GM21528 (cell line): ENCODE data around the gene BMF.
"Not testable (repeated sequence)": the region's sequence is repeated elsewhere in the genome, so short reads cannot be mapped to it uniquely, and the experiment has no call there.

Source experiments
- ATAC-seq: cut with Tn5 transposase; IDR thresholded peaks from one replicate; pipeline ENCODE4 v1.9.1; 2021; ENCODE audit warnings: mild to moderate bottlenecking, moderate library complexity; ENCODE audit not compliant: unreplicated experiment, low FRiP score

BMF gene

DNA sequence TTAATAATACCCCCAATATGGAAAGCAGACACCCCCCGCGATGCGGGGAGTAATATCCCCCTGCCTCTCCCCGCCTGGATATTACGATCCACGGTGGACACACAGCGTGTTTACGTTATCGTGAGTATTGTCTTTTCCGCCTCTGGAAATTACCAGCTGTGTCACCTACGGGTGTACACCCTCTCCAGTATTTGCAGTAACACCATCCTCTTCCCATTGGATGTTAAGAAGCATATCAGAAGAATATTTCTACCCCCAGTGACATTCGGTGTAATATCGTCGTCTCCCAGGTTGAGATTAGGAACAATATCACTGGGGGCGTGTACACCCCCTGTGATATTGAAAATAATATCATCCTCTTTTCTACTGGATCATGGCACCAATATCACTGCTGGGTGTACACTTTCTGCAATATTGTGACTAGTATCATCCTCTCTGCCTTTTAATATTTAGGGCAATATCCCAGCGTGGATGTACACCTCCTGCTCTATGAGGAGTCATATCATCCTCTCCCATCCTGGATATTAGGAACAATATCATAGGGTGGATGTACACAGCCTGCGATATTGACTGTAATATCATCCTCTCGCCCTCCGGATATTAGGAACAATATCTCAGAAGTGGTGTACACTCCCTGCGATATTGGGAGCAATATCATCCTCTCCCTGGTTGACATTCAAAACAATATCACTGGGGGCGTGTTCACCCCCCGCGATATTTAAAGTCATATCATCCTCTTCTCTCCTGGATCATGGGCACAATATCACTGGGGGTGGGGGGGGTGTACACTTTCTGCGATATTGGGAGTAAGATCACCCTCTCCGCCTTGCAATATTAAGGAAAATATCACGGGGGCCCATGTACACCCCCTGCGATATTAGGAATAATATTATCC, 20.3 kb upstream of the BMF start:
- ATAC-seq = no peak

DNA sequence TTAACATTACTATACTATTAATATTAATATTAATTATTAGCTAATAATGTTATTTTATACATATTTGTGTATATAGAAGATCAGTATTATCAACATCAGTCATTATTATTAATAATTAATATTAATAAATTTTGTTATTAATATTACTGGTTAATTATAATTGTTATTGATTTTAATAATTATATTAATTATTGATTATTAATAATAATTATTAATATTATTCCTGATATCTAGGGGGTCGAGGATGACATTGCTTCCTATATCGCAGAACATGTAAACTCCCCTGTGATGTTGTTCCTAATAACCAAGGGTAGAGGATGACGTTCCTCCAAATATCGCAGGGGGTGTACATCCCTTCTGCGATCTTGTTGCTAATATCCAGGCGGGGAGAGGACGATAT, 17.3 kb upstream of the BMF start:
- no peak for ATAC-seq

DNA sequence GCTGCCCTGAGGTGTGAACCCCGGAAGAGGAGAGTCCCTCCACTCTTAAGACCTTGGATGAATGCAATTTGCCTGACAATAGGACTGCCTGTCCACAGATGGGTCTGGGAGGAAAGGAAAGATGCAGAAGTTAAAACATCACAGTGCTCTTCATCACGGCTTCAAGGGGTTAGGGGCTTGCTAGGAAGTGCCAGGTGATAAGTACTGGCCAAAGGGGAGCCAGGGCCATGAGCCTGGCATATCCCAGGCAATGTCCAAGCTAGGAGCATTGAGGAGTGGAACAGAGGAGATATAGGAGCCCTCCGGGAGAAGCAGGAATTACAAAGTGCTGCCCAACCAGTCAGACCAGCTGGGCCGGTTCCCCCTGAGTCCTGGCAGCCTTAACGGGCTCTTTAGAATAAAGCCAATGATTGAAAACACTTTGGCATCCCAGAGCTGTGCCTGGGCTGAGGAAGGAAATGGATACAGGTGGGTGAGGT, 16.2 kb upstream of the BMF start:
- ATAC-seq = not testable (repeated sequence)

DNA sequence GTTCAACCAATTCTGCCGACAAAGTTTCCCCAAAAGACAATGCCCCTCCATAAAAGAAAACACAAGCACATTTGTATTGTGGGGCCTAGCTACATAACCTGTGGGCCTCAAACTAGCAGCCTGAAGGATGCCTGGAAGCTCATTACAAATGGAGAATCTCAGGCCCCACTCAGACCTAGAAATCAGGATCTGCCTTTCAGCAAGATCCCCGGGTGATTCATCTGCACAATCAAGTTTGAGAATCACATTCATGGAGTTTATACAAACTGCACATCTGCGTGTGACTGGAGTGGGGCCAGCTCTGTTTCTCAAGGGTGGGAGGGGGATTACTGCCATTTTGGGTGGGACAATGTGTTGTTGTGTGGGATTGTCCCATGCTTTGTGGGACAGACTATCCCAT, 15.7 kb upstream of the BMF start:
- not testable (repeated sequence) for ATAC-seq

DNA sequence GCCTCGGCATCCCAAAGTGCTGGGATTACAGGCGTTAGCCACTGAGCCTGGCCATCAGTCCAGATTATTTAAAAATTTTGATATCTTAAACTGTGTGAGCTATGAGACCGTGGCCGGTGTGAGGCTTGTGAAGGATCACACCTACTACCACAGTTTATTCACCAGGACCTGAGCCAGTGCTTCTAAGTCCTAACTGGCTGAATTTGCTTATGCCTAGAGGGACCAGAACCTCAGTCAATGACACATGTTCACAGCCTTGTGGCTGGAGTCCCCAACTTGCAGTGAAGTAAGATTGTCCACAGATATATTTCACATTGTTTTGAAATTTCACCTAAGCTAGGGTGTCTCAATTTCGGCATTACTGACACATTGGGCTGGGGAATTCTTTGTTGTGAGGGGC, 15.2 kb upstream of the BMF start:
- not testable (repeated sequence) for ATAC-seq

DNA sequence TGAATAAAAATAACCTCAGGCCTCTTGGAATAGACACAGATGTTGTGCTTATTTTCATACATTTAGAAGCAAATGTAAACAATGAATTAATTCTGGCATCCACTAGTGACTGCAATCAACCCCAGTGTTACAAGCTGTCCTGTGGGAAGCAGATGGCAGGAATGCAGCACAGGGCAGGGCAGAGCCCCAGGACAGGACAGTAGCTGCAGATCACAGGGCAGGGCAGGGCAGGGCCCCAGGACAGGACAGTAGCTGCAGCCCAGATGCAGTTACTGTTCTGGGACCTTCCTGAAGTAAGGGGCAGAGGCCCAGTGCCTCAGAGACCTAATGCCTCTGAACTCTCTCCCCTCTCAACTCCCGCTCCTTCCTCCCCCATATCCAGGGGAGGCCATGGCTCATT, 14.3 kb upstream of the BMF start:
- ATAC-seq = not testable (repeated sequence)

DNA sequence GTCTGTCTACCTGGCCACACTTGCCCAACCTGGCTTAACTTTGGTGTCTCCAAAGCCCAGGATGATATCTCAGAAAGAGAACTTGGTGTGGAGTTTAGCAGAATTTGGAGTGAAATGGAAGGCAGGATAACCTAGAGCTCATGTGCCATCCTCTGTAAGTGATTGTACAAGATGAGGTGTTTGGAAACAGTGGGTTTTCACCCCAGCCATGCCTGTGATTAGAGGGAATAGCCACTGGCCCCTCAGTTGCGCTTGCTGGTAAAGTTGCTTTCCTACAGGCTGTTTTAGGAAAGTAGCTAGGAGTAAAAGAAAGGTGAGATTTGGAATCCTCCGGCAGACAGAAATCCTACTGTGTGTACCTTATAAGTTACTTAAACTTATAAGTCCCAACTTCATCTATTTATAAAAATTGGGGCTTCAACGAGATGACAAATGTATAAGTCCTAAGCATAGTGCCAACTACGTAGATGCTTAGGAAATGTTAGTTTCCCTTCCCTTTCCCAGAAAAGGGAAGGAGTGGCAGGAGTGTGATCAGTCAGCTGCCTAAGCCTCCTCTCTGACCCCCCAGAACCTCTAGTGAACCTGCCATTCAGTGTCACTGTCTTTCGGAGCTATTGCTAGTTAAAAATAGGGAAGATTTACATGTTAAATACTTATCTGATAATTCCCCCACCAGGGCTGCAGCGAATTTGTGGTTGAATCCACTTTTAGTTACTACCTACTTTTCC, 13.4 kb upstream of the BMF start:
- ATAC-seq = no peak

DNA sequence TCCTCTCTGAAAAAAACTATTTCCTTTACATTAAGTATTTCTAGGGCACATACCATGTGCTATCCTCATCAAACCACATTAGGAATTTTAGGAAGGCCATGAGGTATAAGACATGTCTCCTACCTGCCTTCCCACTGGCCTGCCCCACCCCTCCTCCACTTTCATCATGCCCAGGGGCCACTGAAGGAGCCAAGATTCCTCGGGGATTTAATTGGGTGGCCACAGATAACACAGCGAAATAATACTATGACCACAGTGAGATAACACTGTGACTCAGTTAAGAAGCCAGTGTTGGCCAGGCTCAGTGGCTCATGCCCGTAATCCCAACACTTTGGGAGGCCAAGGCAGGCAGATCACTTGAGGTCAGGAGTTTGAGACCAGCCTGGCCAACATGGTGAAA, 9.8 kb upstream of the BMF start:
- no peak for ATAC-seq

DNA sequence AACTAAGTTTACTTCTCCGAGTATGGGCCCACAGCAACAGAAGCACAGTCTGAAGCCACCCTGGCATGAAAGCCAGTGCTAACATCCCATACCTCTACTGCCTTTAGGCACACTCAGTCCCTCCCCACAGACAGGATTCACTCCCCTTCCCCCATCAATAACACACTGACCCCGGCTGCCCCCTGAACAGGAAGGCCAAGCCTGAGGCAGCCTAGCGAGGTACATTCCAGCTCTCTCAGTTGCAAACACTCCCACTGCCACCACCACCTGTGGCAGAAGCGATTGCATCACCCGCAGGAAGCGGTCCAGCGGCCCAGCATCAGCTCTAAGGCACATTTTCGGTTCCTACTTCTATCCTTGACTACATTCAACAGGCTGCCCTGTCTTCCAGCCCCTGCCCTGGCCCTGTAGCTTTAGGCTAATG, 7.0 kb upstream of the BMF start:
- ATAC-seq = peak; percentile 89

DNA sequence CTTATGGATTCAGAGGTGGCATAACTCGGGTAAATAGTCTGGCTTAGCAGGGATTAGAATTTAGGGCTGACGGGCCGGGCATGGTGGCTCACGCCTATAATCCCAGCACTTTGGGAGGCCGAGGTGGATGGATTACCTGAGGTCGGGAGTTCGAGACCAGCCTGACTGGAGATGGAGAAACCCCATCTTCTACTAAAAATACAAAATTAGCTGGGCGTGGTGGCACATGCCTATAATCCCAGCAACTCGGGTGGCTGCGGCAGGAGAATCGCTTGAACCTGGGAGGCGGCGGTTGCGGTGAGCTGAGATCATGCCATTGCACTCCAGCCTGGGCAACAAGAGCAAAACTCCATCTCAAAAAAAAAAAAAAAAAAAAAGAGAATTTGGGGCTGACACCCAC, 6.4 kb upstream of the BMF start:
- not testable (repeated sequence) for ATAC-seq

DNA sequence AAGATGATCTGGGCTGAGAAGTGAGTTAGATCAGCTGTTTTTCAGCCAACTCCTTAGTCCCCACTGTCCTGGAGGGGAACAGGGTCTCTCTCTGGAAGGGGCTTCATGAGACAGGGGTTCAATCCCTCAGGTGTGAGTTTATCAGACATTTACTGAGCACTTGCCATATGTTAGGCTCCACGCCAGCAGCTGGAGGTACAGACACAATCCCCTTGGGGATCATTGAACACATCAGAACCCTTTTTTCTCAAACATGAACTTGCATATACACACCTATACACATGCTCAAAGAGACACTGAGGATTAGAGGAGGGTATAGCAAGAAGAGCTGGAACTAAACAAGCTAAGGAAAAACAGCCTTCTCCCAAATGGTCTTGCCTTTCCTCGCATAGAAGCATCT, 5.5 kb upstream of the BMF start:
- no peak for ATAC-seq

DNA sequence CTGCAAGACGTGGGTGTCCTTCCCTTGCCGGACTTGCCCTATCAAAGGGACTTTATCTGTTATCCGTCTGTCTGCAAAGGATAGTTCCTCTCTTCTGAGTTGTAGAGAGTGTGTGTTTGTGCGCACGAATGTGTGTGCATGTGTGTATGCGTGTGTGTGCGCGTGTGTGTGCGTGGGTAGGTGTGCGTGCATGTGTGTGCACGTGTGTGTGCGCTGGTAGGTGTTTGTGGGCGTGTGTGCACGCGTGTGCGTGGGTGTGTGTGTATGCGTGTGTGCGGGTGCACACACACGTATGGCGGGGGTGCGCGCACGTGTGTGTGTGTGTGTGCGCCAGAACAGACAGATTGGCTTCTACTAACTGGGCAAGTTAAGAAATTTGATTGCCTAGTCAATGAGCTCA, 4.1 kb upstream of the BMF start:
- no peak for ATAC-seq

DNA sequence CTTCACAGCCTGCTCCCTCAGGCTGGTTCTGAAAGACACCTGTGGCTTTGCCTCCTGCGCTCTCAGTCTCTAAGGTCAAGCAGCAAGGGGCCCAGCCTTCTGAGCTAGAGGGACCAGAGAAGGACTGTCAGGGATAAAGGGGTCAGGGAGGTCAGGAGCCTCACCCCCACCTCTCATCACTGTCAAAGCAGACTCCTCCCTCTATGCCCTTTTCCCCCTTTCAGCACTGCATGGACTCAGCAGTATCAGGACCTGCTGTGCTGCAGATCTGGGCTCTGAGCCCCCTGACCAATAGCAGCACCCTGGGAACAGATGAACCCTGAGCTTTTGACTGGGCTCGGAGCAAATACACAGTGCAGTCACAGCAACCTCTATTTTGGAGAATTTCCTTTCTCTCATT, 3.2 kb upstream of the BMF start:
- no peak for ATAC-seq

DNA sequence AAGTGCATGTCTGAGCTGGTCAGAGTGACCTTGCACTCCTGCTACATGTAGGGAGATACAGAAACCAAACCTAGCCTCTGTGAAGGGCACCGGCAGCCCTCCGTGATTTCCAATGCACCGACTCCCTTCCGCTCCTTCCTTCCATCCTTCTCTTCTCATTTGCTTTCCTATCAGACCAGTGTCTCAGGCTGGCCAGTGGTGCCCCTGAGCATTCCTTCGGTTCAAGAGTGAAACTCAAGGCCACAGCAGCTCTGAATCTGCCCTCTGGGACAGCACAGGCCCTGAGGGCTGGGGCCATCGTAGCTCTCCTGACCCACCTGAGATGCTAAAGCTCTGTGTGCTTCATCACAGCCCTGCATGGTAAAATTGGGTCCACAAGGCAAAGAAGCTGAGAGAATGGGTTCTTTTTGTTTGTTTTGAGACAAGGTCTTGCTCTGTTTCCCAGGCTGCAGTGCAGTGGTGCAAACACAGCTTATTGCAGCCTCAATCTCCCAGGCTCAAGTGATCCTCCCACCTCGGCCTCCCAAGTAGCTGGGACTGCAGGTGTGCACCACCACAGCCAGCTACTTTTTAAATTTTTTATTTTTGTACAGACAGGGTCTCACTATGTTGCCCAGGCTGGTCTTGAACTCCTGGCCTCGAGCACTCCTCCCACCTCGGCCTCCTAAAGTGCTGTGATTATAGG, 2.3 kb upstream of the BMF start:
- ATAC-seq = no peak

DNA sequence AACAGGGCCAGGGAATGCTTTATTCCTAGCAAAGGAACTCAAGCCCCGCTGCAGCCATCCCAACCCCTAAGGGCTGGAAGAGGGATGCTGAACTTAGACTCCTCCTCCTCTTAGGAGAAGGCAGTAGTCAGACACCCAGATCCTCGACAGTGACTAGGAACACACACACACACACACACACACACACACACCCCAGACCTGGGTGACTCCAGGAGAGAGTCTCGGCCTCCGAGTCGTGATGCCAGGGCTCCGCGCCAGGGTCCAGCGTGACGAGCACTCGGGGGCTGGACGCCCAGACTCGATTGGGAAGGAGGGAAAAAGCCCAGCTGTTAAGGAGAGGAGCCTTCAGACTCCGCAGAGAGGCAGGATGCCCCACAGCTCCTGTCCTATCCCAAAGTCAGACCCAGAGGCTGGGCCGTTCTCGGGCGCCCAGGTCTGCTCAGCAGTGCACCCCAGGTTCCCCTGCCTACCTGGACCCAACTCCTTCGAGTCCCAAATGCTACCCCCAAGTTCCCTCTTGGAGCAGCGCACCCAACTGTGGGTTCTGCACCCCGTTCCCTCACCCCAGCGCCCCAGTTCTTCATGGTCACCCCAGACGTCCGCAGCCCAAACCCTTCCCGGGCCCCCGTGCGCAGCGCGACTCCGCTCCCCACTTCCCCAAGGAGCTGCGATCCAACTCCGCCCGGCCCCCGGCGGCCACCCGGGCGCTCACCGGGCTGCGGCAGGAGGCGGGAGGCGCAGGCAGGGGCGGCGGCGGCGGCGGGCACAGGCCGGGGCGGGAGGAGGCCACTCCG, 421 bp downstream of the BMF start:
- ATAC-seq = no peak

DNA sequence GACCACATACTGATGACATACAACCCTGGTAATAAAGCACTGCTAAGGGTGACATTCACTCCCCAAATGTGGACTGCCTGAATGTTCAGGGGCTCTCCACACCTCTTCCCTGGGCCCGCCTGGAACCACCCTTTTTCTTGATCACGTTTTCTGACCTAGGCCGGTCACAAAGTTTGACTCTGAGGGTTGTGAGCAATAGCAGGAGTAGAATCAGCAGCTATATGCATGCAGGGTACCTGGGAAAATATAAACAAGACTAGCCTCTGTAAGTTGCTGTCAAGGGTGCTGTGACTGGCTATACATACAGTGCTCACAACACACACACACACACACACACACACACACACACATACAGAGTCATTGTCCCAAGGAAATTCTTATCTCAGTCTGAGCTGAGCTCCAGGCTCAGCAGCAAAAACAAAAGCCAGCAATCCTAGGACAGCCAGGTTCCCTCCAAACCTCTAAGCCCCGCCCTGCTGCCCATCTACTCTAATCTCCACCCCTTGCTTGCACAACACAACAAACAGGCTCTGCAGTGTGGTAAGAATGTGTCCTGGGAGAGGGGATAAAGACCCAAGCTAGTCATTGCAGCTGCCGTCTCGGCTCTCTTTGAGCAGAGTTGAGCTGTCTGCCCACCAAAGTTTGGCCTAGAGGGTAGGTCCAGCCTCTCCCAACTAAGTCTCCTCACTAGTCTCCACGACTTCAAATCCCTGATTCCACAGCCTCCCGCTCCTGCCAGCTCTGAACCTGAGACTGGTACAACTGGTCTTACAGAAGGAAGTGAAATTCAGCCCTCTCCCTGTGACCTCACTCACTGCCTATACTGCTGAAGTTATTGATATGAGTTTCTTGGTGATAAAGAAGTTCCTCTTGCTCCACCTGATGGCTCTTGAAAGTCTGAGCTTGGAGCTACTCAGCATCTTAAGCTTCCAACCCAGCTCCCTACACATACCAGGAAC, 2.2 kb downstream of the BMF start:
- peak; percentile 39 for ATAC-seq

DNA sequence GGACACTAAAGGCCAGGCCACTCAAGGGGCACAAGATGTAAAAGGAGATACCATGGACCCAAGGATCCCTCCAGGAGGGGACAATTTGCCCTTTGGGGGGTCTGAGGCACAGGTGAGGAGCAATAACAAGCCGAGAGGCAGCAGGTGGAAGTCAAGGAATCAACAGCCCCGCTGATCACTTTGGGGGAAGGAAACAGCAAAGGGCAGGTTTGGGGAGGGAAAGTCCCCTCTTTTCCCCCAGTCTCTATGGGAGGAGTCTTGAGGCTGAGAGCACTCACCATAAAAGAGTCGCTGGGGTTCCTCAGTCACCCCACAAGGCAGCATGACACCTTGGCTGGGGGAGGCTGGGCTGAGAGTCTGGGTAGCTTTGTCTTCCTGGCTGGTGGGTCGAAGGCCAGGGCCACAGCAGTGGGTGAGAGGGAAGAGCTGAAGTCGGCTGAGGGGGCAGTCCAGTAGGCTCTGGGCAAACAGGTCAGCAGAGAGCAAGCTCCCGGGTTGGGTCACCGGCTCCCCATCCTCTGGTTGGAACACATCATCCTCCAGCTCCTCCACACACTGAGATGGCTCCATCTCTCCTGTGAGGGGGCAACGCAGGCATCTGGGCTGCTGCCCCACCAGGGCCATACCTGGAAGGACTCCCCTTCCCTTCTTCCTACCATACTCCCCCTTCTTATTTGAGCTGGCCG, 3.0 kb downstream of the BMF start:
- no peak for ATAC-seq

DNA sequence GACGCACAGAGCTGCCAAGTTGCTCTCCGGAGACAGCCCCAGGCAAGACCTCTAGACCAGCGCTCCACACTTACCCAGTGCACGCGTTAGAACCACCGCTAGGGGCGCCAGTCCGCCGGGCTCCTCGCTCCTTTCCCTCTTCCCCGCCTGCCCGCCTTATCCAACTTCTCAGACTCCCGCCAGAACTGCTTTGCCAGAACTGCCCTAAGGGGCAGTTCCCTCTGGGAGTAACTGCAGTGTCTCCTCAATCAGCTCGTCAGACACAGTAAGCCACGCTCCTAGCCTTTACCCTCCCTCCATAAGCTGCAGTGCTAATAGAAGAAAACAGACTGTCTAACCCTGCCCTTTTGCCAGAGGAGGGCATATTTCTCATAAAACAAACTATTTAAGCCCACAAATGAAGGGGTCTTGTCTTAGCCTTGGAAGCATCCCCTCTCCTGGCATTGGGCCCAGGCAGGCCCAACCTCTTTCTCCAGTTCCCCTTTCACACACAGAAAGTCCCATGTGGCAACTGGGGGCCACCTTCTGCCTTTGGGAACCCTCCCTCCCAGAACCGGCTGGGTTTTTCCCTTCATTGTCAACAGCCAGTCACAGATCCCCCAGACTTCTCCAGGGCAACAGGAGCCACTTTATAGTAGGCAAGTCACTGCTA, 3.7 kb downstream of the BMF start:
- peak; percentile 23 for ATAC-seq
